HCT116 (cell line): ENCODE measurements around the gene ABLIM1. TPM values are rescaled to one million over a fixed set of nuclear protein-coding genes. Genes with fewer than 3 reads are reported as not detected.

Source experiments
- ATAC-seq: fragments of 200-7000 bp; cut with Tn5 transposase; 2 replicates; pipeline ENCODE4 v1.9.1; 2020; ENCODE audit warnings: mild to moderate bottlenecking, moderate library complexity
- BruUV-seq: library from RNA; stranded (reverse); fragments of 400-500 nt; replicated peaks from 2 replicates; lab custom pipeline; 2021; lab: Mats Ljungman, UMichigan
- CTCF ChIA-PET: fragments of 300-600 bp; sonication (Branson Sonifier 250); formaldehyde crosslinking; loops from one replicate; lab custom pipeline; 2021; ENCODE audit warnings: antibody characterized with exemption; lab: Charles Lee
- POLR2A ChIA-PET: fragments of 300-600, 350-600 bp; sonication (Branson Sonifier 250); formaldehyde crosslinking; loops from one replicate; lab custom pipeline; 2021; ENCODE audit warnings: antibody characterized with exemption; lab: Charles Lee
- RAD21 ChIA-PET, 2 experiments: fragments of 300-600 bp; sonication (Branson Sonifier 250); formaldehyde crosslinking; loops; one replicate each; lab custom pipeline; 2023; ENCODE audit warnings: low total read pairs in 2 of 2; ENCODE audit not compliant: uncharacterized antibody in 2 of 2, unreplicated experiment in 2 of 2, low non-redundant PET in 1 of 2; lab: Charles Lee
- DNase-seq: peaks from one replicate; pipeline ENCODE4 v3.0.0-alpha.2; 2010; ENCODE audit warnings: low read depth, low spot score
- H2AFZ ChIP-seq: fragments of 200-600 bp; shearing (Covaris generic), sonication (generic); 2 replicates; pipeline ENCODE4 v1.6.1; 2017; ENCODE audit warnings: low read depth, mixed run types, mixed read lengths, antibody characterized with exemption, low read length; ENCODE audit not compliant: poor library complexity, severe bottlenecking
- H3K27ac ChIP-seq: 2 replicates; pipeline ENCODE4 v1.5.1; 2012; ENCODE audit warnings: low read depth, low read length
- H3K27me3 ChIP-seq: fragments of 200-600 bp; sonication (generic); 2 replicates; pipeline ENCODE4 v1.6.1; 2016; ENCODE audit warnings: mixed run types, low read length, mixed read lengths; ENCODE audit not compliant: insufficient read depth
- H3K36me3 ChIP-seq, 2 experiments: fragments of 200-500 bp in 1 of 2; fragments of 200-600 bp in 1 of 2; sonication (Bioruptor generic) in 1 of 2; sonication (generic) in 1 of 2; 2 replicates each; pipeline versions ENCODE4 v1.5.1 to v1.6.1; 2014 to 2016; ENCODE audit warnings: low read length in 2 of 2, inconsistent platforms in 1 of 2, mixed read lengths in 1 of 2, mixed run types in 1 of 2; ENCODE audit not compliant: insufficient read depth in 2 of 2, control insufficient read depth in 1 of 2
- H3K4me1 ChIP-seq, 2 experiments: fragments of 200-600 bp in 1 of 2; sonication (generic) in 1 of 2; 2 replicates each; pipeline versions ENCODE4 v1.5.1 to v1.6.1; 2012 to 2017; ENCODE audit warnings: low read length in 2 of 2, inconsistent platforms in 1 of 2, mild to moderate bottlenecking in 1 of 2, mixed read lengths in 1 of 2, mixed run types in 1 of 2, moderate library complexity in 1 of 2; ENCODE audit not compliant: insufficient read depth in 2 of 2, control insufficient read depth in 1 of 2
- H3K4me2 ChIP-seq: fragments of 200-600 bp; sonication (generic); 2 replicates; pipeline ENCODE4 v1.6.1; 2017; ENCODE audit warnings: mixed run types, low read length, mixed read lengths
- H3K4me3 ChIP-seq, 2 experiments: fragments of 200-600 bp in 1 of 2; sonication (generic) in 1 of 2; replicated peaks in 1 of 2; 2 replicates each; pipeline ENCODE4 v1.5.1; 2011 to 2016; ENCODE audit warnings: low read length in 2 of 2, control low read depth in 1 of 2, low read depth in 1 of 2, mild to moderate bottlenecking in 1 of 2, mixed read lengths in 1 of 2, mixed run types in 1 of 2
- H3K79me2 ChIP-seq: fragments of 200-600 bp; sonication (generic); 2 replicates; pipeline ENCODE4 v1.6.1; 2017; ENCODE audit warnings: mild to moderate bottlenecking, mixed run types, low read length, moderate library complexity, mixed read lengths; ENCODE audit not compliant: insufficient read depth
- H3K9ac ChIP-seq: fragments of 200-600 bp; sonication (generic); 2 replicates; pipeline ENCODE4 v1.6.1; 2016; ENCODE audit warnings: low read length, mixed read lengths
- H3K9me2 ChIP-seq: fragments of 200-600 bp; sonication (generic), shearing (Covaris generic); 2 replicates; pipeline ENCODE4 v1.6.1; 2017; ENCODE audit warnings: mixed run types, mild to moderate bottlenecking, moderate library complexity; ENCODE audit not compliant: insufficient read depth
- H3K9me3 ChIP-seq, 2 experiments: fragments of 200-500 bp in 1 of 2; fragments of 200-600 bp in 1 of 2; sonication (Bioruptor generic) in 1 of 2; sonication (generic) in 1 of 2; 2 replicates each; pipeline ENCODE4 v1.6.1; 2014 to 2017; ENCODE audit warnings: low read length in 2 of 2, mixed read lengths in 2 of 2, inconsistent platforms in 1 of 2, low read depth in 1 of 2, mild to moderate bottlenecking in 1 of 2, mixed run types in 1 of 2, moderate library complexity in 1 of 2; ENCODE audit not compliant: control insufficient read depth in 1 of 2, insufficient read depth in 1 of 2
- H4K20me1 ChIP-seq: fragments of 200-600 bp; sonication (generic), shearing (Covaris generic); 2 replicates; pipeline ENCODE4 v1.6.1; 2017; ENCODE audit warnings: mixed run types, mild to moderate bottlenecking, moderate library complexity; ENCODE audit not compliant: insufficient read depth
- ATF3 ChIP-seq: IDR thresholded peaks from 2 replicates; pipeline ENCODE4 v1.6.1; 2012
- CBX3 ChIP-seq: IDR thresholded peaks from 2 replicates; pipeline ENCODE4 v1.6.1; 2012; ENCODE audit warnings: low read depth
- CEBPB ChIP-seq: IDR thresholded peaks from 2 replicates; pipeline ENCODE4 v1.6.1; 2012; ENCODE audit warnings: low read depth
- CTCF ChIP-seq, 3 experiments: fragments of 200-600 bp in 1 of 3; sonication (generic) in 1 of 3; IDR thresholded peaks in 2 of 3; conservative IDR thresholded peaks in 1 of 3; 2 replicates each; pipeline ENCODE4 v1.5.1; 2012 to 2017; ENCODE audit warnings: low read depth in 2 of 3, low read length in 2 of 3, antibody characterized with exemption in 1 of 3, borderline replicate concordance in 1 of 3, control low read depth in 1 of 3, mild to moderate bottlenecking in 1 of 3, mixed read lengths in 1 of 3, mixed run types in 1 of 3, moderate library complexity in 1 of 3; ENCODE audit not compliant: insufficient read depth in 1 of 3
- EGR1 ChIP-seq: IDR thresholded peaks from 2 replicates; pipeline ENCODE4 v1.6.1; 2012; ENCODE audit warnings: low read depth
- EZH2 ChIP-seq: fragments of 200-600 bp; sonication (generic); IDR thresholded peaks from 2 replicates; pipeline ENCODE4 v1.6.1; 2017; ENCODE audit warnings: antibody characterized with exemption, mixed run types
- FOSL1 ChIP-seq: IDR thresholded peaks from 2 replicates; pipeline ENCODE4 v1.6.1; 2012; ENCODE audit warnings: low read depth
- POLR2A ChIP-seq: IDR thresholded peaks from 2 replicates; pipeline ENCODE4 v1.7.0; 2011; ENCODE audit warnings: borderline replicate concordance; ENCODE audit not compliant: insufficient read depth, insufficient read length; ENCODE audit errors: extremely low read depth
- POLR2AphosphoS5 ChIP-seq: IDR thresholded peaks from 2 replicates; pipeline ENCODE4 v1.6.1; 2011; ENCODE audit warnings: mild to moderate bottlenecking, low read depth, low read length, moderate library complexity
- RAD21 ChIP-seq: IDR thresholded peaks from 2 replicates; pipeline ENCODE4 v1.6.1; 2012; ENCODE audit warnings: low read depth, mild to moderate bottlenecking
- SP1 ChIP-seq: IDR thresholded peaks from 2 replicates; pipeline ENCODE4 v1.6.1; 2012; ENCODE audit warnings: low read depth
- SRF ChIP-seq: IDR thresholded peaks from 2 replicates; pipeline ENCODE4 v1.6.1; 2012; ENCODE audit warnings: low read depth
- TCF7L2 ChIP-seq: IDR thresholded peaks from 2 replicates; pipeline ENCODE4 v1.7.0; 2011; ENCODE audit warnings: borderline replicate concordance, inconsistent platforms; ENCODE audit not compliant: insufficient read depth, insufficient read length; ENCODE audit errors: extremely low read depth
- YY1 ChIP-seq: IDR thresholded peaks from 2 replicates; pipeline ENCODE4 v1.6.1; 2011; ENCODE audit warnings: low read length, low read depth, moderate library complexity, mild to moderate bottlenecking; ENCODE audit not compliant: insufficient replicate concordance; ENCODE audit errors: extremely low read depth
- ZNF274 ChIP-seq: fragments of 200-500 bp; sonication (Bioruptor generic); IDR thresholded peaks from 2 replicates; pipeline ENCODE4 v1.6.1; 2014; ENCODE audit warnings: mild to moderate bottlenecking, low read depth, low read length, inconsistent platforms
- intact Hi-C: fragments of 100-400 bp; cut with micrococcal nuclease; formaldehyde crosslinking; loops from 2 replicates; pipeline ENCODE4 v1.10.0; 2022
- total RNA-seq: library from RNA; stranded (reverse); gene quantifications from one replicate; pipeline ENCODE4 v1.2.1, GENCODE V29; 2021; ENCODE audit not compliant: unreplicated experiment
- TF ChIP-seq, protein P1 (sequence below): IDR thresholded peaks from 2 replicates; pipeline ENCODE4 v1.6.1; 2012; ENCODE audit warnings: low read depth

ABLIM1 gene
- total RNA-seq, 1 experiment from 2014 or later, result 96.2 TPM

DNA sequence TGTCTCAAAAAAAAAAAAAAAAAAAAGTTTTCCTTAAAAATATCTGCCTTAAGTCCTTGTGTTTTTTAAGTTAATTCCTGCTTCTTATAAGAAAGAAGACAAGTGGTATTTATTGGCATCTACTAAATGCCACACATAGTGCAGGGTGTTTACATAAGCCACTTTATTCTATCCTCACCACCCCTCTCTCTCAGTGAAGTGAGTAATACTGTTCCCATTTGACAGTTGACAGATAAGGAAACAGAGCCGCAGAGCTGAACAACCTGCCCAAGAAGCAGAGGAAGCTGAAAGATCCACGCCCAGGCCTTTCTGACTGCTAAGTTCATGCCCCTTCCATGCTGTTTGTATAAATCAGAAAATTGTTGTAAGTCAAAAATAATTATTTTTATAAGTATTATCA lies 54.1 kb downstream of the ABLIM1 start:
- Histone ChIP-seq H3K79me2 (no peaks in the 10 kb centered on the region), H4K20me1 (no peaks in the 10 kb centered on the region), H3K4me3 (no peak overlapping the region), H3K9ac (no peak overlapping the region), H3K27ac (no peak overlapping the region), H3K9me3 (no peaks in the 10 kb centered on the region), H3K4me2 (no peak overlapping the region), H3K4me1 (peaks cover 0 to 7% of the 10 kb centered on the region in 2 experiments; a peak in 1 of 4 replicates), H3K27me3 (no peaks in the 10 kb centered on the region), H2AFZ (no peak overlapping the region), H3K9me2 (no peaks in the 10 kb centered on the region), H3K36me3 (no peaks in the 10 kb centered on the region)
- RAD21 ChIA-PET, result no interaction called here
- DNase-seq (no peak), ATAC-seq (no peak)
- POLR2A ChIA-PET, result no interaction called here
- no TSS peak for BruUV-seq
- intact Hi-C loops, result no loop called here
- no peak for TF ChIP-seq ZNF274
- TF ChIP-seq EZH2, result no peak
- TF ChIP-seq CEBPB, result no peak
- TF ChIP-seq POLR2AphosphoS5, result no peak
- no peak for TF ChIP-seq SP1
- no peak for TF ChIP-seq SRF
- TF ChIP-seq, protein P1, sequence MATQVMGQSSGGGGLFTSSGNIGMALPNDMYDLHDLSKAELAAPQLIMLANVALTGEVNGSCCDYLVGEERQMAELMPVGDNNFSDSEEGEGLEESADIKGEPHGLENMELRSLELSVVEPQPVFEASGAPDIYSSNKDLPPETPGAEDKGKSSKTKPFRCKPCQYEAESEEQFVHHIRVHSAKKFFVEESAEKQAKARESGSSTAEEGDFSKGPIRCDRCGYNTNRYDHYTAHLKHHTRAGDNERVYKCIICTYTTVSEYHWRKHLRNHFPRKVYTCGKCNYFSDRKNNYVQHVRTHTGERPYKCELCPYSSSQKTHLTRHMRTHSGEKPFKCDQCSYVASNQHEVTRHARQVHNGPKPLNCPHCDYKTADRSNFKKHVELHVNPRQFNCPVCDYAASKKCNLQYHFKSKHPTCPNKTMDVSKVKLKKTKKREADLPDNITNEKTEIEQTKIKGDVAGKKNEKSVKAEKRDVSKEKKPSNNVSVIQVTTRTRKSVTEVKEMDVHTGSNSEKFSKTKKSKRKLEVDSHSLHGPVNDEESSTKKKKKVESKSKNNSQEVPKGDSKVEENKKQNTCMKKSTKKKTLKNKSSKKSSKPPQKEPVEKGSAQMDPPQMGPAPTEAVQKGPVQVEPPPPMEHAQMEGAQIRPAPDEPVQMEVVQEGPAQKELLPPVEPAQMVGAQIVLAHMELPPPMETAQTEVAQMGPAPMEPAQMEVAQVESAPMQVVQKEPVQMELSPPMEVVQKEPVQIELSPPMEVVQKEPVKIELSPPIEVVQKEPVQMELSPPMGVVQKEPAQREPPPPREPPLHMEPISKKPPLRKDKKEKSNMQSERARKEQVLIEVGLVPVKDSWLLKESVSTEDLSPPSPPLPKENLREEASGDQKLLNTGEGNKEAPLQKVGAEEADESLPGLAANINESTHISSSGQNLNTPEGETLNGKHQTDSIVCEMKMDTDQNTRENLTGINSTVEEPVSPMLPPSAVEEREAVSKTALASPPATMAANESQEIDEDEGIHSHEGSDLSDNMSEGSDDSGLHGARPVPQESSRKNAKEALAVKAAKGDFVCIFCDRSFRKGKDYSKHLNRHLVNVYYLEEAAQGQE, result no peak
- no peak for TF ChIP-seq CTCF (IDR thresholded peaks at IDR 0.05 in 2 of 3, conservative IDR thresholded peaks at IDR 0.05 in 1 of 3; ENCODE audit: borderline replicate concordance in 1 of 3, insufficient read depth in 1 of 3, low read depth in 2 of 3, low read length in 2 of 3)
- no peak for TF ChIP-seq CBX3
- TF ChIP-seq TCF7L2, result no peak
- no peak for TF ChIP-seq RAD21
- TF ChIP-seq ATF3, result no peak
- no peak for TF ChIP-seq YY1
- TF ChIP-seq POLR2A, result no peak
- no peak for TF ChIP-seq EGR1
- no peak for TF ChIP-seq FOSL1
- TF ChIP-seq, all 23 proteins: peak for 0
- CTCF ChIA-PET, result no interaction called here
